Measurements from ENCODE around the gene ADGRF4.

DNA sequence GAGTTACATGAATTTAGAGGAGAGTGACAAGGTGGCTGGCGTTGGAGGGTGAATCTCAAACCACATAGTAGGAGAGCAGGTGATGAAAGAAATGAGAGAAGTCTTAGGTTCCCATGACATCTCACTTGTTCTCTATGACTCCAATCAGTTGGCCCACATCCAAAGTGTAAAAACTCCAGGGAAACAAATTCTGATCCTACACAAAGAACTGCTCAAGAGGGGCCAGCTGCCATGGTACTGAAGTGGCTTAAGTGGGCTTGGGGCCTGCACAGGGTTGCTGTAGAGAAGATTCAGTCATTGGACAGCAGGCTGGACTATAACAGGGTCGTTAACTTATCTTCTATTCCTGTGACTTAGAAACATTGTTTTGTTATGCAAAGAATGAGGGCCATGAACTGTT, 7.6 kb upstream of the ADGRF4 start:
- TF ChIP-seq, protein P1, sequence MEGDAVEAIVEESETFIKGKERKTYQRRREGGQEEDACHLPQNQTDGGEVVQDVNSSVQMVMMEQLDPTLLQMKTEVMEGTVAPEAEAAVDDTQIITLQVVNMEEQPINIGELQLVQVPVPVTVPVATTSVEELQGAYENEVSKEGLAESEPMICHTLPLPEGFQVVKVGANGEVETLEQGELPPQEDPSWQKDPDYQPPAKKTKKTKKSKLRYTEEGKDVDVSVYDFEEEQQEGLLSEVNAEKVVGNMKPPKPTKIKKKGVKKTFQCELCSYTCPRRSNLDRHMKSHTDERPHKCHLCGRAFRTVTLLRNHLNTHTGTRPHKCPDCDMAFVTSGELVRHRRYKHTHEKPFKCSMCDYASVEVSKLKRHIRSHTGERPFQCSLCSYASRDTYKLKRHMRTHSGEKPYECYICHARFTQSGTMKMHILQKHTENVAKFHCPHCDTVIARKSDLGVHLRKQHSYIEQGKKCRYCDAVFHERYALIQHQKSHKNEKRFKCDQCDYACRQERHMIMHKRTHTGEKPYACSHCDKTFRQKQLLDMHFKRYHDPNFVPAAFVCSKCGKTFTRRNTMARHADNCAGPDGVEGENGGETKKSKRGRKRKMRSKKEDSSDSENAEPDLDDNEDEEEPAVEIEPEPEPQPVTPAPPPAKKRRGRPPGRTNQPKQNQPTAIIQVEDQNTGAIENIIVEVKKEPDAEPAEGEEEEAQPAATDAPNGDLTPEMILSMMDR (IDR thresholded peaks at IDR 0.05; ENCODE audit: poor library complexity, severe bottlenecking): no peak
- TF ChIP-seq POLR2AphosphoS5 (IDR thresholded peaks at IDR 0.05) (no peak), SMC3 (conservative IDR thresholded peaks at IDR 0.05; ENCODE audit: poor library complexity) (no peak), MXI1 (conservative IDR thresholded peaks at IDR 0.05; ENCODE audit: poor library complexity, severe bottlenecking) (no peak), RAD21 (conservative IDR thresholded peaks at IDR 0.05) (no peak), EP300 (conservative IDR thresholded peaks at IDR 0.05; ENCODE audit: poor library complexity, severe bottlenecking) (no peak)
